Stimulated activated CD8-positive, alpha-beta memory T cell treated with anti-CD3 and anti-CD28 coated beads, Interleukin-7, amount 100 ng/mL, for 48 hours (primary cell): ENCODE data around the gene SCARB2.
A peak's percentile ranks its signal among the peaks of the same experiment; 100 is the strongest.
"Not testable (repeated sequence)": the region's sequence is repeated elsewhere in the genome, so short reads cannot be mapped to it uniquely, and the experiment has no call there.

Experiments used
- DNase-seq, 2 donors: peaks; one replicate each; pipeline ENCODE4 v3.0.0-alpha.2; 2020; ENCODE audit warnings: low read depth in 1 of 2; ENCODE audit errors: extremely low read depth in 1 of 2

The SCARB2 gene, protein sequence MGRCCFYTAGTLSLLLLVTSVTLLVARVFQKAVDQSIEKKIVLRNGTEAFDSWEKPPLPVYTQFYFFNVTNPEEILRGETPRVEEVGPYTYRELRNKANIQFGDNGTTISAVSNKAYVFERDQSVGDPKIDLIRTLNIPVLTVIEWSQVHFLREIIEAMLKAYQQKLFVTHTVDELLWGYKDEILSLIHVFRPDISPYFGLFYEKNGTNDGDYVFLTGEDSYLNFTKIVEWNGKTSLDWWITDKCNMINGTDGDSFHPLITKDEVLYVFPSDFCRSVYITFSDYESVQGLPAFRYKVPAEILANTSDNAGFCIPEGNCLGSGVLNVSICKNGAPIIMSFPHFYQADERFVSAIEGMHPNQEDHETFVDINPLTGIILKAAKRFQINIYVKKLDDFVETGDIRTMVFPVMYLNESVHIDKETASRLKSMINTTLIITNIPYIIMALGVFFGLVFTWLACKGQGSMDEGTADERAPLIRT

DNA sequence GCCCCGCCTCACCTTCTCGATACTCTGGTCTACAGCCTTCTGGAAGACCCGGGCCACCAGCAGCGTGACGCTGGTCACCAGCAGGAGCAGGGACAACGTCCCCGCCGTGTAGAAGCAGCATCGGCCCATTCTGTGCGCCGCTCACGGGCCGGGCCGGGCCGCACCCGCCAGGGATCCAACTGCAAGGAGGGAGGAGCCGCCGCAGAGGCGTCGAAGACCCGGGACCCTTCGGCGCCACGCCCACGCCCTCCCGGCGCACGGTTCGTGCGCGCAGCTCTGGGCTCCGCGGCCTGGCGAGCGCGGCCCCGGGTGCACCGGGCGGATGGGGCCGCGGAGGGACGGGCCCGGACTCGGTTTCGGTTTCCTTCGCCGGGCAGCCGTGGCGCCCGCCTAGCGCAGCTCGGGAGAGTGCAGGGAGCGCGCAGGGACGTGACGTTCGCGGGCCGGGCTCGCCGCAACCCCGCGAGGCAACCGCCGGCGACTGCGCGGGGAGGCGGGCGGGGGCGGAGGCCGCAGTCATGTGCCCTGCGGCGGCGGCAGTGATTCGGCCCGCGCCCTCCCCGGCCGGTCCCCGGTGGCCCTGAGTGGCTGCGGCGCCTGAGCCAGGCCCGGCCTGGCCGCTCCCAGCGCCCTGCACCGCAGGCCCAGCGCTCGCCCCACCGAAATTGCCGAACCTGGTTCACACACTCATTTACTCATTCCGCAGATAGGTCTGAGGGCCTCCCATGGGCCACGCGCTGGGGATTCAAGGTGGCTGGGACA is at the start of gene SCARB2:
TSS of gene SCARB2 (minus strand) at position 410 of the 762 bp plus-strand sequence. CDS start at position 129, 281 bp downstream.
- DNase-seq = peak; percentile 48 to 49

DNA sequence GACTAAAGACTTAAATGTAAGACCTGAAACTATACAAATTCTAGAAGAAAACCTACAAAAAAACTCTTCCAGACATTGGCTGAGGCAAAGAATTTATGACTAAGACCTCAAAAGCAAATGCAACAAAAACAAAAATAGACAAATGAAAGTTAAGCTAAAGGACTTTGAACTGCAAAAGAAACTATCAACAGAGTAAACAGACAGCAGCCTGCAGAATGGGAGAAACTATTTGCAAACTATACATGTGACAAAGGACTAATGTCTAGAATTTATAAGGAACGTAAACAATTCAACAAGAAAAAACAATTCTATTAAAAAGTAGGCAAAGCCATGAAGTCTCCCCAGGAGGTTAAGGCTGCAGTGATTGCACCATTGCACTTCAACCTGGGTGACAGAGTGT is 46.9 kb upstream of the SCARB2 start:
- no peak for DNase-seq

DNA sequence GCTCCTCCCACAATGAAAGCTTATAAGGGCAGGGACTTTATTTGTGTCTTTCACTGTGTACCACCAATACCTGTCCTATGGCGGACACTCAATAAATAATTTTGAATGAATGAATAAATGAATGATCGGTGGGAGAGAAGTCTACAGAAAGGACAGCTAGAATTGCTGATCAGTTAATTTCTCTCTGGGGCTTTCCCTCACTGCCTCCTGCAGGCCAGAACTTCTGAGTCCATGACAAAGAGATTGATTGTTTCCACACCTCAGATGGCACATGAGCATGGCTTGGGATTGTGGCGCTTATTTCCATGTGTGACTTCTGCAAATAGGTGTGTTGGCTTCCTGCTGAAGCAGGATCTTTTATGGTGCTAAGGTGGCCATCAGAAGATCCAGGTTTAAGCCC is 44.2 kb upstream of the SCARB2 start:
- DNase-seq = no peak

DNA sequence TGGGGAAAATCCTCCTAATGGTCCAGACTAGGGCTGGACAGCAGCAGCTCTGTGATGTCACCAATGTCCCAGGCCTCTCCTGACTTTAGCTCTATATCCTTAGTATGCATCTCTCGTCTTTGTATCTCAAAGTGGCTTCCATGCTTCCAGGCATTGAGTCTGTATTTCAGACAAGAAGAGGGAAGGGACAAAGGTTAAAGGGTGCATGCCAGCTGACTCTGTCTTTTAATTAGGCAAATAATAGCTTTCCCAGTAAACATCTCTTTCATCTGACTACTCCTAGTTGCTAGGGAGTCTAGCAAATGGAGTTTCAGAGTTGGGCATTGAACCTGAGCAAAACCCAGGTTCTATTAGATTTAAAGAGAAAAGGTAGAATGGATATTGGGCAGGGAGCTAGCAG is 43.3 kb upstream of the SCARB2 start:
- no peak for DNase-seq

DNA sequence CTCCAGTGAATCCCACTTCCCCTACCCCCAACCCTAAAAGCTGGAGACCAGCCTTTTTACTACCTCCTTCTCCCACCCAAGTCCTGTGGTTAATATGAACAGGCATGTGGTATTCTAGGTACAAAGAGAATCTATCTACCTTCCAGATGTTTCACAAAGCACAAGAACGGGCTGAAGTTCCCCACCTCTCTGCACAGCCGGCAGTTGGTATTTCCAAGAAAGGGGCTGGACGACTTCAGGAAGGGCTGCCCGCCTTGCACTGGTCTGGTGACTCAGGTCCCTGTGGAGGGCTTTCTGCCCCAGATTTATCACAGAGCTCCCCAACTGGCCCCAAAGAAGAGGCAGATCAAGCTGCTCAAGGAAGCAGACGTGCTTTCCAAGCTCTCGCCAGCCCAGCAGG is 42.4 kb upstream of the SCARB2 start:
- DNase-seq = no peak

DNA sequence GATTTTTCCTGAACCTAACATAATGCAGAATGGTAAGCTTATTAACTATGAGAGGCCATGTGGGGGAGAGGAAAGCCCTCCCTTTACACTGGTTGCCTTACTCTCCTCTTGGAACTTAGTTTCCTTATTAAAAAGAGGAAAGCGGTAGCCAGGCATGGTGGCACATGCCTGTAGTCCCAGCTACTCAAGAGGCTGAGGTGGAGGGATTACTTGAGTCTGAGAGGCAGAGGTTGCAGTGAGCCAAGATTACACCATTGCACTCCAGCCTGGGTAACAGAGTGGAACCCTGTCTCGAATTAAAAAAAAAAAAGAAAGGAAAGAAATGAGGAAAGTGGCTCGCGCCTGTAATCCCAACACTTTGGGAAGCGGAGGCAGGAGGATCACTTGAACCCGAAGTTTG is 39.9 kb upstream of the SCARB2 start:
- no peak for DNase-seq

DNA sequence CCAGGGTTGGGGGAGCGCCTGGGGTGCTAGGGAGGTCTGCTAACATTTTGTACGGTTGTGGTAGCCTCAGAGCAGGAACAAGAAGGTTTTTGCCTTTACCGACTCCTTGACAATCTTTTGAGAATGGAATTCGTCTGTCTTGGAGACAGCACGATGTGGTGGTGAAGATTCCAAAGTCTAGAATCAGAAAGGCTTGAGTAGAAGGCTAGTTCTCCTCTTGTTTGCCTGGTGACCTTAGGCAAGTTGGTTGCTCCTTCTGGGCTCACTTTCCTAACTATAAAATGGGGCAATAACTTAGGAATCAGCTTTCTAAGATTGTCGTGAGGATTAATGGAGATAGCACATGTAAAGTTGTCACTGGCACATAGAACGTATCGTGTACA is 38.6 kb upstream of the SCARB2 start:
- no peak for DNase-seq

DNA sequence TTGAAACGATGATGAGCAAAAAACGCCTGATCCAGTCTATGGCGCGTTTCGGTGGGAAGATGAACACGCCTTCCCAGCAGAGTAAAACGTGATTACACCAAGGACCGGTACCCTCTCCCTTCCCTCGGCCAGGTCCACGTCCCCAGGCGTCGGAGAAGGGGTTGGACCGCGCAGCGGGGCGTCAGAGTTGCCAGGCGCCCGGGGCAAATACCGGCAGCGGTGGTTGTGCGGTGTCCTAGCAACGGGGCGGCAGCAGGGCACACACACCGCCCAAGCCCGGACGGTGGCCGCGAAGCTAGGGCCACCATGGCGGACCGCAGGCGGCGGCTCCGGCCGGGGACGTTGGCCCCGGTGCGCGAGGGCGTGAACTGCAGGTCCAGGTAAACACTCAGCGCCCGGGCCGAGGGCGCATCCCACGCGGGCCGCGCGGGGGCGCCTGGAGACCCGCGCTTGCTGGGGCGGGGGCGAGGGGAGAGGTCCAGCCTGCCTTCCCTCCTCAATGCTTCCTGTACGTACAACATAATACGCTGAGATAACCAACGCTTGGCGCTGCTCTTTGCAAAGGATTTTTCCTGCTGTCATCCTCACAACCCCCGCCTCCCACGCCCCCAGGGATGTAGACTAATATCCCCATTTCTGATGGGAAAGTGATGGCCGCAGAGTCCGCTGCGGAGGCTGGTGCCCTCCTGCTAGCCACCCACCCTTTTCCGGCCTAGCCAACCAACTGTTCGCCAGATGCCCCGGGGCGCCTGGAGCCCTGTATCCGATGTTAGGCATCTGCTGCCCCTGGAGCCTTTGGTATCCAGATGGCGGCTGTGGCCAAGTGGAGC is 38.0 kb upstream of the SCARB2 start, which contains the start of gene FAM47E:
TSS of gene FAM47E (plus strand) at position 281 of the 830 bp plus-strand sequence. CDS start at position 307, 26 bp downstream.
- no peak for DNase-seq

DNA sequence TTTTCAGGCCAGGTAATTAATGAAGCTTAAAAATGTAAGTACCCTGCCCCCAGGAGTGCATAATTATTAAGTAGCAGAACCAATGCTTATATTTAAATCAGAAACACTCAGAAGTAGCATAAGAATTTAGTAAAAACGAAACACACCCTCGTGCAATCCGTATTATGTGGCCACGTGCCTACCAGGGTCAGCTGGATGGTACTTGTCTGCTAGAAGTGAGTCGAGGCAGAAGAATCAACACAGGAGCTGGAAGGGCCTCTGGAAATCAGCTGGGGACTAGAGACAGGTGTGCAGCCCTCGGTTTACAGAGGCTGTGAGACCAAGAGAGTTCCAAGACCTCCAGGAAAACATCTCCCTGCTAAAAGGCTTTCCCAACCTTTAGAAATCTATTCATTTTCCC is 37.3 kb upstream of the SCARB2 start:
- DNase-seq = no peak

DNA sequence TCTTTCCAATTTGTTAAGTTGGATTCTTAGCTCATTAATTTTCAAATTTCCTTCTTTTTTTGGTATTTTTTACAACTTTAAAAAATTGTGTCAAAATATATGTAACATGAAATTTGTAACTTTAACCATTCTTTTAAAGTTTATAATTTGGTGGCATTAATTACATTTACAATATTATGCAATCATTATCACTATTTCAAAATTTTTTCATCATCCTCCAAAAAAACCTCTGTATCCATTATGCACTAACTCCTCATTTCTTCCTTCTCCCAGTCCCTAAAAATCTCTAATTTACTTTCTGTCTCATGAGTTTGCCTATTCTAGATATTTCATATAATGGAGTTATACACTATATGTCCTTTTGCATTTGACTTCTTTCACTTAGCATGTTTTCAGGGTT is 33.2 kb upstream of the SCARB2 start:
- no peak for DNase-seq

DNA sequence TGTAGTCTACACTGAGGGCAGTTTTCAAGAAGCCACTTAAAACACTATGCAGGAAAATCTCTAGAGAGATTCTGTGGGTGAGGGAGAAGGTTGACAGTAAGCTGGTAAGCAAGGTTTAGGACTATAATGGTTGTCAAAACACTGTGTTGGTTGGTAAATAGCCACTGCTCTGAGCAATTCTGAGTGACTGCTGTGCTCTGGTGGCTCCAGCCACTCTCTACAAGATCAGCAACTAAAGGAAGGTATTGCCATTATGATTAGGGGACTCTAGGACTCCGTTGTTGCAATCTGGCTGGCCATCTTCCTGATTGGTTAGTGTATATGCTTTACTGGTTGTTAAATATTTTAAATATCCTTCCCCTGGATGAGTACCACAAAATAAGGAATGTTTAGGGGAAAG is 32.4 kb upstream of the SCARB2 start:
- no peak for DNase-seq

DNA sequence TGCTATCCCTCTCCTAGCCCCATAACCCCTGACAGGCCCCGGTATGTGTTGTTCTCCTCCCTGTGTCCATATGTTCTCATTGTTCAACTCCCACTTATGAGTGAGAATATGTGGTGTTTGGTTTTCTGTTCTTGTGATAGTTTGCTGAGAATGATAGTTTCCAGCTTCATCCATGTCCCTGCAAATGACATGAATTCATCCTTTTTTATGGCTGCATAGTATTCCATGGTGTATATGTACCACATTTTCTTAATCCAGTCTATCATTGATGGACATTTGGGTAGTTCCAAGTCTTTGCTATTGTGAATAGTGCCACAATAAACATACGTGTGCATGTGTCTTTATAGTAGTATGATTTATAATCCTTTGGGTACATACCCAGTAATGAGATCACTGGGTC is 30.3 kb upstream of the SCARB2 start:
- DNase-seq = not testable (repeated sequence)

DNA sequence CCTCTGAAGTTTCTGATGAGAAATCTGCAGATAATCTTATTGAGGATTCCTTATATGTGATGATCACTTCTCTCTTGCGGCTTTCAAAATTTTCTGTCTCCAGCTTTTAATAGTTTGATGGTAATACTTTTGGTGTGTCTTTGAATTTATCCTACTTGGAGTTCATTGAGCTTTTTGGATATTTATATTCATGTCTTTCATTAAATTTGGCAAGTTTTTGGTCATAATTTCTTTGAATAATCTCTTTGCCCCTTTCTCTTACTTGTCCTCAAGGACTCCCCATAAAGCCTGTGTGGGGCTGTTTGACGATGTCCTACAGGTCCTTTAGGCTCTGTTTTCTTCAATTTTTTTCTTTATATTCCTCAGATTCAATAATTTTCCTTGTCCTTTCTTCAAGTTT is 26.6 kb upstream of the SCARB2 start:
- DNase-seq = no peak

DNA sequence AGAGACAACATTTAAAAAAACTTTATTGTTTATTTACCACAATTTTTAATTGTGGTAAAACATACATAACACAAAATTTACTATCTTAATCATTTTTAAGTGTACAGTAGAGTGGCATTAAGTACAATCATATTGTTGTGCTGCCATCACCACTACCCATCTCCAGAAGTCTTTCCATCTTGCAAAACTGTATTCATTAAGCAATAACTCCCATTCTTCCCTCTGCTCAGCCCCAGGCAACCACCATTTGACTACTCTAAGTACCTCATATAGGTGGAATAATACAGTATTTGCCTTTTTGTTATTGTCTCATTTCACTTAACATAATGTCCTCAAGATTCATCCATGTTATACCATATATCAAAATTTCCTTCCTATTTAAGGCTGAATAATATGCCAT is 25.1 kb upstream of the SCARB2 start:
- no peak for DNase-seq

DNA sequence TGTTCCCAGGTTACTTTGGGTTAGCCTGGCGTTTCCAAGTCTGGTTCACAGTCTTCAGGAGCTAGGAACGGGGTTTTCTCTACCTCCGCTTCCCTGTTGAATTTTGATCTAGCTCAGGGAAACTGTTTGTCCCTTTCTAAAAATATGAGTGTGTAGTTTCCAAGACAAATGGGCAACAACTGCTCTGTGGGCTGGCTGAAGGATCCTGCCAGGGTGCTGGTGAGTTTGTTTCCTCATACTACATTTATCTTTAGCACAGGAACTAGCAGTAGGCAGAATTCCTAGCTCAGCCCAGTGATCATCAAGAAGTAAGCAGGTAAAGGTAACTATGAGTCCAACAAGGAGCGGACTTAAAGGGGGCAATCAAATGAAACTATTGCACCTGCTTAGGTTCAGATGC is 24.6 kb upstream of the SCARB2 start:
- no peak for DNase-seq

DNA sequence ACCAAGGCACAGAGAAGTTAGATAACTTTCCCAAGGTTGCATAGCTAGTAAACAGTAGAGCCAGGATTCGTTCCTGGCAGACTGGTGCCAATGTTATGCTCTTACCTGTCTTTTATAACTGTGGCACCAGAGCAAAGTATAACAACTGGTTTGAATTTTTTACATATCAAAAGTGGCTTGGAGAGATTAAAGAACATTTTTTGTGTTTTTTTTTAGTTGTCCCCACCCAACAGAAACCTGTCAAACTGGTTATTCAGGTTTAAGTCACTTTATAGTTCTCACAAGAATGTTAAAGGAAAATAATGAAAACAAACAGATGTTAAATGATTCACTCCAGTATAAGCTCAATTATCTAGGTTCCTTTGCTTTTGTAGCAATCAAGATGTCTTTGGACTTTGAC is 22.3 kb upstream of the SCARB2 start:
- no peak for DNase-seq

DNA sequence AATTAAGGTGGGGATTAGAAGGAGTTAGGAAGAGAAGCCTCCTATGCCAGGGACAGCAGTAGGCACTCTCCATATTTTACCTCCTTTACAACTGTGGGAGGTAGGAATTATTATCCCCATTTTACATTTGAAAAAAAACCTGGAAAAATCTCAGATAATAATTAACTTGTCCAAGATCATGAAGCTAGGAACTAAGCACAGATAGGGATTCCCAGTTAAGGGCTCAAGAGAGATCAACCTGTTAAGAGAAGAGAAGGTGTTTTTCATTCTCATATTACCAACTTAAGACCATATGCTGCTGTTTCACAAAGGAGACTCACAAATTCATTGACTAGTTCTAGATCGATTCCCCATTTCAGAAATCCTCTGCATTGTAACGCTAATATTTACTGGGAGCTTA is 21.8 kb upstream of the SCARB2 start:
- DNase-seq = no peak

DNA sequence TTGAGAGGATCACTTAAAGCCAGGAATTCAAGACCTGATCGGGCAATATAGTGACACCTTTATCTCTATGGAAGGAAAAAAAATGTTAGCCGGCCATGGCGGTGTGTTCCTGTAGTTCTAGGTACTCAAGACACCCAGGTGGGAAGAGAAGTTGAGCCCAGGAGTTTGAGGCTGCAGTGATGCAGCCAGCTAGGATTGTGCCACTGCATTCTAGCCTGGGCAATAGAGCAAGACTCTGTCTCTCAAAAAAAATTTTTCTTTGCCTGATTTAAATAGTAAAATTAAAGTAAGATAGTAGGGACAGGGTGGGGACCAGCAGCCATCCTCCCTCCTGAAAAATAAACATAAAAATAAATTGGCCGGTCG is 21.0 kb upstream of the SCARB2 start:
- DNase-seq = no peak

DNA sequence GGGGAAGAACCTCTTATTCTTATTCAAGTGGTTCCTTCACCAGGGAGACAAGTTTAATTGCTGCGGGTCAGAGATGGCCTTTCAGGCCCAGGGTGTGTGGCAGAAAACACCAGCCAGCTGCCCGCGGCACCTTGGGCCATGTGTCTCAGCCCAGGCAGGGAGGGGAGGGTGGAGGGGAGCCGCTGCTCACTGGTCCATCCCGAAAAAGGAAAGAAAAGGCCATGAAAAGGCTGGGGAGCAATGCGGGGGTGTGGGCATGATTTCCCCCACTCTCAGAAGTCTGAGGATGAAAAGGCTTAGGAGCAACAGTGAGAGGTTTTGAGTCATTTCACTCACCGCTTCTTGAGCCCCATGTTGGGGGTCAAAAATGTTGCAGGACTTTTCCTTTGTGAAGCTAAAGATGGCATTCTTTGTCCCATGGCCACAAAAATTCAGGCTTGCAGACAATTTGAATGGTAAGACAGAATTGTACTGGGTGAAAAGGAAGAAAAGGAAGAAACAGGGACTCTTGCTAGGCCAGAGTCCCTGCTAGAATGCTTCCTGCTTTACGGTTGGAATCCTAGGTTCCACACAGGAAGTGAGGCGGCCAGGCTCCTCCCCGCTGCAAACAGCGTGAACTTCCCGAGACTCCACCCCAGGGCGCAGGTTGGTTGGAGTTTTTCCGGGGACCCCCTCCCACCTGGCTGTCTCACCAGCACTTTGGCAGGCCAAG is 20.5 kb upstream of the SCARB2 start:
- DNase-seq = no peak

DNA sequence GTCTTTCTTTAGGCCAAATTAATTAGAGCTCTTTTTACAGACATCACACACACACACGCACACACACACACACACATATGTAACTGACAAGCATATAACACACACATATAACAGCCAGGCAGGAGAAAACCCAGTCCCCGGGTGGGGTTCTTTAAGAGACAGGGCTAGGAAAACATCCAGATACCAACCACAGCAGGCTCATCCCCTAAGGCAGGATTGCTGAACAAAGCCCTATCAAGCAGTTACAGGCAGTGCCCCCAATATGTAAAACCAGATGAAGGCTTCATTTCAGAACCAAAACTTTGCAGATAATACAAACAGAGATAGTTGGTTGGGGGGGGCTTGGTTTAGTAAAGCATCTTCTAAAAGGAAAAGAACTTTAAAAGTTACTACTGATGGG is 19.9 kb upstream of the SCARB2 start:
- no peak for DNase-seq

DNA sequence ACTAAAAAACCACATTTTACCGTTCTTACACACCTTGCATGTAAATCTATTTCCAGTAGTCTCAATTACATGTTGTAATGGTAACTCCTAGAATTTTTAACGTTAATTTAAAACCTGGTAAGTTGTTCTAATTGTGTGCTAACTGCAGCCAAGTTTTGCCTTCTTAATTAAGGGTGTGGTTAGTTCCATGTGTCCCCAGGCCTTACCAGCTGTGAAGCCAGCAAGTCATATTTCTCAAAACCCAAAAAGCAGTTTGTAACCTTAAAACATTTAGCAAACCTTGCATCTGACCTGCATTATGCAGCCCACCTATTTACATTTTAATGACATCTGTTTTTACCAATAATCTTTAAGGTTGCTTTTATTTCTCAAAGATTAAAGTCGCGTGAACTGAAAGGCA is 19.5 kb upstream of the SCARB2 start:
- DNase-seq = no peak
